Epithelial cell of proximal tubule (primary cell): ENCODE results near the gene KLF6. TPM values are rescaled to one million over a fixed set of nuclear protein-coding genes. Genes with fewer than 3 reads are reported as not detected.
A peak's percentile ranks its signal among the peaks of the same experiment; 100 is the strongest.

Source experiments
- DNase-seq: peaks from one replicate; pipeline ENCODE4 v3.0.0-alpha.2; 2011; ENCODE audit warnings: low read depth
- H3K4me3 ChIP-seq: 2 replicates; pipeline ENCODE4 v1.5.1; 2011; ENCODE audit warnings: low read depth, mild to moderate bottlenecking, low read length
- CTCF ChIP-seq: conservative IDR thresholded peaks from 2 replicates; pipeline ENCODE4 v1.5.1; 2012; ENCODE audit warnings: low read depth, mild to moderate bottlenecking, low read length
- total RNA-seq: library from RNA; depleted of rRNA; stranded (reverse); fragments of >200 nt; gene quantifications from 2 replicates; pipeline ENCODE4 v1.2.3, GENCODE V29; 2015

KLF6 gene
- total RNA-seq, 1 donor from 2014 or later = 88.1 TPM

- DNase-seq = no peak
- H3K4me3 ChIP-seq = peak overlapping the region; percentile 84
- no peak for TF ChIP-seq CTCF
These were observed 2.3 kb downstream of the KLF6 start for GRCh38 chr10:3782451-3783315.

DNA sequence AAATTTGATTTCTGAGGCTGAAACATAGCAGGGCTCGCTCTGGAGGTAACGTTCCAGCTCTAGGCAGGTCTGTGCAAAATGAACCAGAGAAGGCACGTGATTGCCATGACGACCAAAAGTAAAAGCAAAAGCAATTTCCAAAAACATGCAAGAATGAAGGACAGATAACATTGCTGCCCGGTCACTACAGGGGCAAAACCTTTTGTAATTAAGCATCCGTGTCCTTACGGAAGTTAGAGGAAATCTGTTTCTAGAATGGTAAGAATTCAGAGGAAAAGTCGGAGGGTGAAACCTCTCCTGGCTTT lies 2.9 kb downstream of the KLF6 start:
- DNase-seq = no peak
- H3K4me3 ChIP-seq = peak overlapping the region; percentile 84
- TF ChIP-seq CTCF = no peak

DNA sequence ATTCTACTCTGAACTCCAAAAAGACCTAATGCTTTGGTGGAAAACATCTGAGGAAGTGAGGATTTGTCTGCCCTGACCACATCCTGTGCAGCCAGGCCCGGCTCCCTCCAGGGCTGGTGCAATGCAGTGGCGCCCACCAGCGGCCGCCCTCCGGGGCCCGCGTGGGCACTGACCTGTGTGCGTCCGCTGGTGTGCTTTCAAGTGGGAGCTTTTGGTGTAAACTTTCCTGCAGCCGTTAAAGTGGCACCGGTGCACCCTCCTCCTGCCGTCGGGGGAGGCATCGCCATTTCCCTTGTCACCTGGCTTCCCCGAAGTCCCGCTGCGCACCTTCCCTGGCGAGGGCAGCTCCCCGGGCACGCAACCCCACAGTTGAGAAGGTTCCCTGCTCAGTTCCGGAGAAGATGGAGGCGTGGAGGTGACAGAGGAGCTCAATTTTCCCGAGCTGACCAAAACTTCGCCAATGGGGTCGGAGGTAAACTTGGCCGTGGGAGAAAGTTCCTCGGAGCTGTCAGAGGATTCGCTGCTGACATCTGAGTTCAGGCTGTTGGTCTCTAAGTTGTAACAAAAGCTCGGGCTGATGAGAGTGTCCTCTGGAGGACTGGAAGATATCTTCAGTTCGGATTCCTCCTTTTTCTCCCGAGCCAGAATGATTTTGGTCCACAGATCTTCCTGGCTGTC lies 3.4 kb downstream of the KLF6 start:
- no peak for DNase-seq
- H3K4me3 ChIP-seq = peak overlapping the region; percentile 84
- peak; percentile 50 for TF ChIP-seq CTCF

DNA sequence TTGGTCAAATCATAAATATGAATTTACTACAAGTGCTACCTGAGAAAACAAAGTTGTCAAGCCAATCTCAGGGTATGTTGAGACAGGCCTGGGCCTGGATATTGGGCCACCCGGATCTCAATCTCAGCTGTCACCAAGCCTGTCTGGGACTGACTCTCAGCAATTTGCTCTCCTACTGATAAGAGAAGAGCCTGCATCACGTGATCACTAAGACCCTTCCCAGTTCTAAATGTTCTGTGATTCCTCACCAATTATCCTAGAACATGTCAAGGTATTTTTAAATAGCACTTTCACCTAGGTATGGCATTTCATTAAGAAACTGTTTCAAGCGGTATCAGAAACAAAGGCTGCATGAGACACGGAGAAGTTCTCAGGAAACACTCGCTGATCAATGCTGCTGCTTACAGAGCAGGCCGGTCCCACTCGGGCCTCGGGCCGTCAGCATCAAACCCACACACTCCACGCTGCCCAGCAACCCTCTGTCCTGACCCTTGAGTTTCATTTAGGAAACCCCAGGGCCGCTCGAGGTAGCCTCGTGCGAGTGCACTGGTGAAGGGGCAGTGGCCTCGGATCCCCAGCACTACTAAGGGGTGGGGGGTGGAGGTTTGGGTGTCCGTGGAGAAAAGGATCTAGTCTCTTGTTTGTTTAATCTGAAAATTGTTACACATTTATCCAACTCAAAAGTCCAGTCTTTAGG lies 4.1 kb downstream of the KLF6 start:
- peak overlapping the region; percentile 84 for H3K4me3 ChIP-seq
- DNase-seq = no peak
- TF ChIP-seq CTCF = no peak

- peak overlapping the region; percentile 84 for H3K4me3 ChIP-seq
- TF ChIP-seq CTCF = no peak
- no peak for DNase-seq
These were observed 4.8 kb downstream of the KLF6 start for GRCh38 chr10:3780021-3780770.

GRCh38 chr10:3779158-3779741 lies 5.8 kb downstream of the KLF6 start:
- no peak for DNase-seq
- no peak for TF ChIP-seq CTCF
- peak overlapping the region; percentile 84 for H3K4me3 ChIP-seq
